HuH-7.5 (cell line): ENCODE measurements around the gene CTSZ.
"Not testable (repeated sequence)": the region's sequence is repeated elsewhere in the genome, so short reads cannot be mapped to it uniquely, and the experiment has no call there.

Experiments used
- DNase-seq: peaks from one replicate; pipeline ENCODE4 v3.0.0; 2011; ENCODE audit warnings: low spot score

CTSZ gene

DNA sequence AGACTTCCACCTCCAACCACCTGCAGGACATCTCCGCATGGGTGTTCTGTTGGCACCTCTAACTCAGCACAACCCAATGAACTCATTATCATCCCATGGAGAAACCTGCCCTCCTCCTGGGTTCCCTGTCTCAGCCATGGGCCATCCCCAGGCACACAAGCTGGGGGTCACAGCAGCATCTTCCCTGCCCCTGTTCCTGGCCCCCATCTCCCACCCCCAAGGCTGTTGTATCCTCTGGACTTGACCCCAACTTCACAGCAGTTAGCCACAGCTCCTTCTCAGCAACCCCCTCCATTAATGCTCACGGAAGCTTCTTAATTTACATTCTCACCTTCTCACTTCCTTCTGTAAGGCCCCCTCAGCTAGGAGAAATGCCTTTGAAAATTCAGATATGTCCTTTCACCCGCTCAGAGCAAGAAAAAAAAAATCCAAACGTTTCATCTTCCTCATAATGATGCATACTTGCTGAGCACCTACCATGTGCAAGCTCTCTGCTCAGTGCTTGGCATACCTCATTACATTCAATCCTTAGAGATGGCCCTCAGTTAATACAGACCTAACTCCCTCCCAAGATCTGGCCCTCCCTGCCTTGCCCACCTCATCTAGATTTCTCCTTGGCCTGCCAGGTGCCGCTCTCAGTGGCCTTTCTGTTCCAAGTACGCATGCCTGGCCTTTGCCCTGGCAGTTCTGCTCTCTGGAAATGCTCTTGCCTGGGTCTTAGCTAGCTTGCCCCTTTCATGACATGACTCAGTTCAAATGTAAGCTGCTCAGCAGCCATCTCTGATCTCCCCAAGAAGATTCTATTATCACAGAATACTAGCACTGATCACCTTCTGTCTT, 28.5 kb downstream of the CTSZ start:
- DNase-seq = no peak

GRCh38 chr20:58976061-58976730, 30.9 kb downstream of the CTSZ start:
- no peak for DNase-seq

GRCh38 chr20:58975353-58975752, 31.7 kb downstream of the CTSZ start:
- DNase-seq = no peak

DNA sequence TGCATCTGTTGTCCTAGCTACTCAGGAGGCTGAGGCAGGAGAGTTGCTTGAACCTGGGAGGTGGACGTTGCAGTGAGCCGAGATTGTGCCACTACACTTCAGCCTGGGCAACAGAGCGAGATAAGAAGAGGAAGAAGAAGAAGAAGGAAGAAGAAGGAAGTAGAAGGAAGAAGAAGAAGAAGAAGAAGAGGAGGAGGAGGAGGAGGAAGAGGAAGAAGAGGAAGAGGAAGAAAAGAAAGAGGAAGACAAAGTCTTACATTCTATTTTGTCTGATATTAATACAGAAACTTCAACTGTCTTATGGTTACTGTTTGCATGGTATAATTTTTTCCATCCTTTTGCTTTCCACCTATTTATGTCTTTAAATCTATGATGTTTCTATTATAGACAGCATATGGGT, 33.2 kb downstream of the CTSZ start:
- no peak for DNase-seq

DNA sequence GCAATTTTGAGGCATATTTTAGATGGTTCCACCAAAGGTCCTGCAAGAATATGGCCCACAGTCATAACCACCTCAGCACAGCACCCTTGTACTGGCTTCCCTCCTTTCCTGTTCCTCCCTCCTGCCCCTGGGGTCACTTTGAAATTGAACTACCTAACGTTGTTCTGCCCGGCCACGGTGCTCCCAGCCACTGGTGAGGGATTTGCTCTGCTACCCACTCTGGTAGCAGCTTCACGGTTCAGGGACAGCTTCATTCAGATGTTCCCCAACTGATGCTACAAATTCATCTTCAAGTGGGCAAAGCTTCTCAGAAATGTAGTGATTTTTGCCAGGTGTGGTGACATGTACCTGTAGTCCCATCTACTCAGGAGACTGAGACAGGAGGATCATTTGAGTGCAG, 33.9 kb downstream of the CTSZ start:
- no peak for DNase-seq

- no peak for DNase-seq
Measured at GRCh38 chr20:58971429-58971828, 35.6 kb downstream of the CTSZ start.

GRCh38 chr20:58970146-58970545, 36.9 kb downstream of the CTSZ start:
- no peak for DNase-seq

- no peak for DNase-seq
Measured at GRCh38 chr20:58969439-58969838, 37.6 kb downstream of the CTSZ start.

- no peak for DNase-seq
Measured at GRCh38 chr20:58967652-58968429, 39.2 kb downstream of the CTSZ start.

GRCh38 chr20:58965270-58966064, 41.6 kb downstream of the CTSZ start:
- DNase-seq = no peak

DNA sequence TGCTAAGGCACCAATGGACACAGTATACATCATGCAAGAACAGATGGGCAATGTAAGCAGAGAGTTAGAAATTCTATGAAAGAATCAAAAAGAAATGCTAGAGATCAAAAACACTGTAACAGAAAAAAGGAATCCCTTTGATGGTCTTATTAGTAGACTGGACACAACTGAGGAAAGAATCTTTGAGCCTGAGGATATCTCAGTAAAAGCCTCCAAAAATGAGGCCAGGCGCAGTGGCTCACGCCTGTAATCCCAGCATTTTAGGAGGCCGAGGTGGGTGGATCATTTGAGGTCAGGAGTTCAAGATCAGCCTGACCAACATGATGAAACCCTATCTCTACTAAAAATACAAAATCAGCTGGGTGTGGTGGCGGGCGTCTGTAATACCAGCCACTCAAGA, 43.1 kb downstream of the CTSZ start:
- DNase-seq = not testable (repeated sequence)

DNA sequence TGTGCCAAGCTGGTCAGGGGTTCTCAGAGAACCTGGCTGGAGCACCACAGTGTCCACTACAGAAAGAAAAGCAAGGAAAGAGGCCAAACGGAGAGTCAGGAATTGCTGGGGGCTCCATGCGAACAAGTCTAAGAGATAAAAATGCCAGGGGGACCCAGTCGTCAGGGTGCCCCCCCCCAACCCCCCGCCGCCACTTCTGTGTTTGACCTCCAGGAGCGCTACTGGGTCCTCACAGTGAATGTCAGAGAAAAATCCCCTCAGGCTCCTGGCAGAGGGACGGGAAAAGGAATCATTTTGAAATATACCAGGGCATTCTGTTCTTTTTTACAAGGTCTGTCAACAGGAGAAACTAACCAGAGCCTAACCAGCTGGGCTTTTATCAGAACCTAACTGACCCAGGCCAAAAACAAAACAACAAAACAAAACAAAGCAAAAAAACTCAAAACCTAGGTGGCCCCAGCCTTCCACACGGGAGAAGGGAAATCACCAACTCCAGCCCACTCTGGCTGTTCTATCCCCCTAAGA, 43.9 kb downstream of the CTSZ start:
- no peak for DNase-seq

- DNase-seq = no peak
Measured at GRCh38 chr20:58959652-58960051, 47.4 kb downstream of the CTSZ start.

- DNase-seq = no peak
Measured at GRCh38 chr20:58956078-58956477, 51.0 kb downstream of the CTSZ start.

DNA sequence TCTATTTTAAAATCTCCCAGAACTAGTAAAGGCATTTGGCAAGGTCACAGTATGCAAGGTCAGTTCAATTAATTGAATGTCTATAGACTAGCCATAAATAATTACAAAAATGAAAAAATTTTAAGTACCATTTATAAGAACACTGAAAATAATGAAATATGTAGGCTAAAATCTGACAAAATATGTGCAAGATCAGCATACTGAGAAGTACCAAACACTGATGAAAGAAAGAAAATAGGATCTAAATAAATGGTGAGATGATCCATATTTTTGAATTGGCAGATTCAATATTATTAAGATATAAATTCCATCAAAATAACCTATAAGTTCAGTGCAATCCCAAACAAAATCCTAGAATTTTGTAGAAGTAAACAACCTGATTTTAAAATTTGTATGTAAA, 54.0 kb downstream of the CTSZ start:
- no peak for DNase-seq

DNA sequence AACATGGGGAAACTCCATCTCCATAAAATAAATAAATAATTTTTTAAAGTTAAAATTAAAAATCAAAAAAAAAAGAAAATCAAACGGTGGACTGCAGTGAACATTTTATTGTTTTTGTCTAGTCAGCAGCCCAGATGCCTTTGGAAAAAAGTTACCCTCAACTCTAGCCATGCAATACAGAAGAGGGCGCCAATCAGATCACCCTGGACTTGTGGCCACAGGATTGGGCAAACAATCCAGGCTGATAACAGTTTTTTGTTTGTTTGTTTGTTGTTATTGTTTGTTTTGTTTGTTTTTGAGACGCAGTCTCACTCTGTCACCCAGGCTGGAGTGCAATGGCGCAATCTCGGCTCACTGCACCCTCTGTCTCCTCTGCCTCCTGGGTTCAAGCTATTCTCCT, 56.5 kb downstream of the CTSZ start:
- no peak for DNase-seq

DNA sequence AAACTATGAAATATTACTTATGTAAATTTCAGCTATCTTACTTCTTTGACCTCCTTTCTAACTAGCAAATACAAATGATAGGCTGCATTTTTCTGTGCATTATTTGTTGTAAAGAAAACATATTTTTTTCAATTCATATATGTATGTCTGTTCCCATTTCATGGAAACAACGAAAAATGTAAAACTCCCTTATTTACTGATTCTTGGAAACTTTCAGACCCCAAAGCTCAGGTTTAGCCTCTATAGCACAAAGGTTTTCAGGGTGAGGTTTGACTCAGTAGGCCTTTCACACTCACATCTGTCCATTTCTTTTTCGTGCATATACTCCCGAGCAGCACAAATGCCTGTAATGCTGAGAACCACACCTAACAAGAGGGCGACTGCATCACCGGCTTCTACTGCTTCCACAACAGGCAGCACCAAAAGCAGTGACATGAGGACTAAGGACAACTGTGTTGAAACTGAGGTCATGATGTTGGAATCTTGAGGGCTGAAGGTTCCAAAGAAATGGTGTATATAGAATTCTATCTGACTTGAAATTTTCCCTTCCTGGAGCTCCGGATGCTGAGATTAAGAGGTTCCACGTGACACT, 59.2 kb downstream of the CTSZ start:
- not testable (repeated sequence) for DNase-seq

GRCh38 chr20:58945965-58946631, 61.0 kb downstream of the CTSZ start:
- no peak for DNase-seq
